Endothelial cell of umbilical vein (primary cell): Measurements from ENCODE around the gene RTKN2. TPM values are rescaled to one million over a fixed set of nuclear protein-coding genes. Genes with fewer than 3 reads are reported as not detected.

ENCODE experiments used
- BruUV-seq: library from RNA; stranded (reverse); fragments of 400-500 nt; replicated peaks from 2 replicates; lab custom pipeline; 2021; lab: Mats Ljungman, UMichigan
- CTCF ChIA-PET: fragments of 300-600, 350-600 bp; sonication (Branson Sonifier 250); formaldehyde crosslinking; loops from one replicate; lab custom pipeline; 2021; ENCODE audit warnings: antibody characterized with exemption, inconsistent platforms; lab: Charles Lee
- POLR2A ChIA-PET: fragments of 300-600, 350-600 bp; sonication (Branson Sonifier 250); formaldehyde crosslinking; loops from one replicate; lab custom pipeline; 2021; ENCODE audit warnings: antibody characterized with exemption, inconsistent platforms; lab: Charles Lee
- DNase-seq: peaks from one replicate; pipeline ENCODE4 v3.0.0-alpha.2; 2011; ENCODE audit warnings: low read depth, low spot score
- FAIRE-seq: peaks from 2 replicates; lab custom pipeline; 2011; peaks lifted over from hg19 to GRCh38; lab: Jason Lieb, UNC
- H2AFZ ChIP-seq: 2 replicates; pipeline ENCODE4 v1.6.0; 2012; ENCODE audit warnings: low read depth, low read length, control low read depth, inconsistent platforms
- H3K27ac ChIP-seq: 2 replicates; pipeline ENCODE4 v1.5.1; 2011; ENCODE audit warnings: low read depth, mild to moderate bottlenecking, control low read depth, low read length, moderate library complexity; ENCODE audit not compliant: insufficient read depth
- H3K27me3 ChIP-seq, 2 experiments: 2 replicates each; pipeline versions ENCODE4 v1.6.0 to v1.6.1; 2011; ENCODE audit warnings: low read length in 2 of 2, mixed read lengths in 1 of 2; ENCODE audit not compliant: control insufficient read depth in 2 of 2, insufficient read depth in 2 of 2
- H3K36me3 ChIP-seq, 2 experiments: 2 replicates in 1 of 2; 3 replicates in 1 of 2; pipeline ENCODE4 v1.5.1; 2011; ENCODE audit warnings: low read length in 2 of 2, mild to moderate bottlenecking in 1 of 2, moderate library complexity in 1 of 2; ENCODE audit not compliant: control insufficient read depth in 2 of 2, insufficient read depth in 2 of 2; ENCODE audit errors: extremely low read depth in 1 of 2
- H3K4me1 ChIP-seq: 3 replicates; pipeline ENCODE4 v1.5.1; 2011; ENCODE audit warnings: mild to moderate bottlenecking, low read length; ENCODE audit not compliant: control insufficient read depth, insufficient read depth; ENCODE audit errors: extremely low read depth
- H3K4me2 ChIP-seq: 2 replicates; pipeline ENCODE4 v1.6.1; 2011; ENCODE audit warnings: low read length, control low read depth, mixed read lengths; ENCODE audit not compliant: insufficient read depth
- H3K4me3 ChIP-seq, 3 experiments: fragments of 200-600 bp in 1 of 3; sonication (generic), shearing (Covaris generic) in 1 of 3; replicated peaks in 1 of 3; 2 replicates each; pipeline ENCODE4 v1.5.1; 2011 to 2016; ENCODE audit warnings: control low read depth in 3 of 3, low read length in 3 of 3, mild to moderate bottlenecking in 2 of 3, inconsistent platforms in 1 of 3, low read depth in 1 of 3, moderate library complexity in 1 of 3; ENCODE audit not compliant: insufficient read depth in 1 of 3
- H3K79me2 ChIP-seq: 2 replicates; pipeline ENCODE4 v1.6.0; 2012; ENCODE audit warnings: low read length, inconsistent platforms; ENCODE audit not compliant: control insufficient read depth, insufficient read depth
- H3K9ac ChIP-seq: replicated peaks from 2 replicates; pipeline ENCODE3; 2011; ENCODE audit warnings: low read length, control low read depth; ENCODE audit not compliant: insufficient read depth; ENCODE audit errors: extremely low read depth
- H3K9me1 ChIP-seq: replicated peaks from 3 replicates; pipeline ENCODE4 v1.6.0; 2011; ENCODE audit warnings: mild to moderate bottlenecking, low read length; ENCODE audit not compliant: control insufficient read depth, insufficient read depth; ENCODE audit errors: extremely low read depth
- H3K9me3 ChIP-seq: replicated peaks from 2 replicates; pipeline ENCODE4 v1.5.1; 2012; ENCODE audit warnings: low read length, inconsistent platforms; ENCODE audit not compliant: control insufficient read depth, insufficient read depth
- H4K20me1 ChIP-seq: replicated peaks from 2 replicates; pipeline ENCODE3; 2011; ENCODE audit warnings: mild to moderate bottlenecking, low read length; ENCODE audit not compliant: control insufficient read depth, insufficient read depth; ENCODE audit errors: extremely low read depth
- EZH2 ChIP-seq: IDR thresholded peaks from 2 replicates; pipeline ENCODE4 v1.6.1; 2012; ENCODE audit warnings: borderline replicate concordance, low read depth, mild to moderate bottlenecking, moderate library complexity, low read length, inconsistent platforms; ENCODE audit not compliant: severe bottlenecking
- FOS ChIP-seq: IDR thresholded peaks from 2 replicates; pipeline ENCODE4 v1.6.1; 2011; ENCODE audit warnings: mild to moderate bottlenecking, low read length, moderate library complexity, borderline replicate concordance; ENCODE audit not compliant: insufficient read depth
- GATA2 ChIP-seq: IDR thresholded peaks from 2 replicates; pipeline ENCODE4 v1.7.0; 2011; ENCODE audit warnings: low read depth, mild to moderate bottlenecking, moderate library complexity, mixed read lengths, low read length; ENCODE audit not compliant: insufficient read length, insufficient read depth
- JUN ChIP-seq: IDR thresholded peaks from 2 replicates; pipeline ENCODE4 v1.6.1; 2011; ENCODE audit warnings: borderline replicate concordance, low read depth; ENCODE audit not compliant: insufficient read length, insufficient read depth
- MYC ChIP-seq: IDR thresholded peaks from one replicate; pipeline ENCODE4 v1.6.1; 2011; ENCODE audit warnings: mild to moderate bottlenecking, low read depth, low read length
- POLR2A ChIP-seq: IDR thresholded peaks from 2 replicates; pipeline ENCODE4 v1.6.1; 2012; ENCODE audit warnings: low read depth, mild to moderate bottlenecking, control low read depth, low read length
- dilution Hi-C: fragments of 300-500 bp; cut with MboI; formaldehyde crosslinking; loops from one replicate; pipeline ENCODE4 v1.15.0; 2019; ENCODE audit warnings: low sequenced_read_pairs; ENCODE audit not compliant: extremely low pct_ligation_motif_present
- intact Hi-C: fragments of 100-400 bp; cut with micrococcal nuclease; formaldehyde crosslinking; loops from one replicate; pipeline ENCODE4 v1.10.0; 2022
- polyA plus RNA-seq, 4 experiments: library from polyadenylated mRNA; depleted of rRNA in 3 of 4; stranded (reverse) in 3 of 4; unstranded in 1 of 4; fragments of >200 nt; gene quantifications; 2 replicates each; pipeline versions ENCODE4 v1.2.1 to v1.2.3, GENCODE V29; 2011 to 2012; ENCODE audit warnings: missing spikeins in 1 of 4
- total RNA-seq: library from RNA; stranded (reverse); gene quantifications from 2 replicates; pipeline ENCODE4 v1.2.3, GENCODE V29; 2021
- TF ChIP-seq, protein P1 (sequence below), 2 donors: IDR thresholded peaks; 1 replicate in 1 of 2; 2 replicates in 1 of 2; pipeline ENCODE4 v1.5.1; 2011; ENCODE audit warnings: low read length in 2 of 2, mild to moderate bottlenecking in 2 of 2, moderate library complexity in 2 of 2, control low read depth in 1 of 2, inconsistent platforms in 1 of 2, low read depth in 1 of 2; ENCODE audit not compliant: insufficient read depth in 1 of 2; ENCODE audit errors: extremely low read depth in 1 of 2

Gene RTKN2
- total and polyA plus RNA-seq, 2 donors (not counting 3 experiments of a cell fraction or from before 2014, with no cell fraction given) = 0.65 to 4.8 TPM

DNA sequence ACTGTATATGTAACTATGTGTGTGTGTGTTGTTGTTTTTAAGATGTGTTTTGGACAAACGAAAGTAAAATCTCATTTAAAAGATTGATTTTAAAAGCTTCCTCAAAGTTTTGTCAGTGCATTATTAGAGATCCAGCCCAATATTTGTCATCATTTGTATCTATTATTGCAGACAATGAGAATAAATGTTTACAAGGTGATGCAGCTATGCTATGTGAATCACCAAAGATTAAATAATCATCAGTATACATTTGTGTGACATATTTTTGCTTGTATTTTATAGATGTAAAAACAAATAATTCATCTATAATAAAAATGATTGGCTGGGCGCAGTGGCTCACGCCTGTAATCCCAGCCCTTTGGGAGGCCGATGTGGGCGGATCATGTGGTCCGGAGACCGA is 35.3 kb upstream of the RTKN2 start:
- FAIRE-seq (no peak), DNase-seq (no peak)
- Histone ChIP-seq H4K20me1 (no peaks in the 10 kb centered on the region), H3K27ac (no peak overlapping the region), H3K4me3 (no peak overlapping the region), H3K9me1 (no peaks in the 10 kb centered on the region), H3K9ac (no peak overlapping the region), H3K27me3 (peaks cover 0 to 3% of the 10 kb centered on the region in 2 experiments), H3K36me3 (no peaks in the 10 kb centered on the region), H2AFZ (no peak overlapping the region), H3K79me2 (no peaks in the 10 kb centered on the region), H3K4me1 (no peaks in the 10 kb centered on the region), H3K4me2 (no peak overlapping the region), H3K9me3 (no peaks in the 10 kb centered on the region)
- CTCF ChIA-PET = interaction anchor here (0.8 kb wide), 1 partner anchor 266 kb away, joined by 3 read pairs; no protein-coding TSS in a partner anchor
- intact Hi-C loops (no loop called here), dilution Hi-C loops (no loop called here)
- BruUV-seq = no TSS peak
- POLR2A ChIA-PET = no interaction called here
- TF ChIP-seq FOS = no peak
- TF ChIP-seq, protein P1, sequence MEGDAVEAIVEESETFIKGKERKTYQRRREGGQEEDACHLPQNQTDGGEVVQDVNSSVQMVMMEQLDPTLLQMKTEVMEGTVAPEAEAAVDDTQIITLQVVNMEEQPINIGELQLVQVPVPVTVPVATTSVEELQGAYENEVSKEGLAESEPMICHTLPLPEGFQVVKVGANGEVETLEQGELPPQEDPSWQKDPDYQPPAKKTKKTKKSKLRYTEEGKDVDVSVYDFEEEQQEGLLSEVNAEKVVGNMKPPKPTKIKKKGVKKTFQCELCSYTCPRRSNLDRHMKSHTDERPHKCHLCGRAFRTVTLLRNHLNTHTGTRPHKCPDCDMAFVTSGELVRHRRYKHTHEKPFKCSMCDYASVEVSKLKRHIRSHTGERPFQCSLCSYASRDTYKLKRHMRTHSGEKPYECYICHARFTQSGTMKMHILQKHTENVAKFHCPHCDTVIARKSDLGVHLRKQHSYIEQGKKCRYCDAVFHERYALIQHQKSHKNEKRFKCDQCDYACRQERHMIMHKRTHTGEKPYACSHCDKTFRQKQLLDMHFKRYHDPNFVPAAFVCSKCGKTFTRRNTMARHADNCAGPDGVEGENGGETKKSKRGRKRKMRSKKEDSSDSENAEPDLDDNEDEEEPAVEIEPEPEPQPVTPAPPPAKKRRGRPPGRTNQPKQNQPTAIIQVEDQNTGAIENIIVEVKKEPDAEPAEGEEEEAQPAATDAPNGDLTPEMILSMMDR (IDR thresholded peaks at IDR 0.05; ENCODE audit: extremely low read depth in 1 of 2, insufficient read depth in 1 of 2, low read depth in 1 of 2, low read length in 2 of 2) = no peak
- no peak for TF ChIP-seq JUN
- TF ChIP-seq MYC = no peak
- no peak for TF ChIP-seq EZH2
- no peak for TF ChIP-seq GATA2
- no peak for TF ChIP-seq POLR2A
